GM18520 (cell line): ENCODE data around the gene ZNF385B.

Experiments used
- ATAC-seq: cut with Tn5 transposase; IDR thresholded peaks from one replicate; pipeline ENCODE4 v1.9.1; 2021; ENCODE audit not compliant: unreplicated experiment

The ZNF385B gene

DNA sequence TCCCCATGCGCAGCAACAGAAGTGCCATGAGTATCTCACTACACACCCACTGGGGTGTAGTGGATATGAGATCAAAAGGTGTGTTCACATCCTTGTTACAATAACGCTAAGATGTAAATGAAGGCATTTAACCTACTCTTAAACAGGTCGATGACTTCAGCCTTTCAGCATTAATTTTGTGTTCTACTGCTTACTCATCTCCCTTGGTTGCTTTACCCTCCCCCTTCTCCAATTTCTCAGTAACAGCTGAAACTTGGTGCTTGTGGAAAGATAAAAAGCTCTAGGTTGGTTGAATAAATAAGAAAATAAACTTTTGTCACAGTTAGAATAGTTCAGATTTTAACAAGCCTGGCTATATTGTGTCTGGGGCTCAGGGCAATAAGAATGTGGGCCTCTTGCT is 449.3 kb downstream of the ZNF385B start:
- ATAC-seq, result no peak

DNA sequence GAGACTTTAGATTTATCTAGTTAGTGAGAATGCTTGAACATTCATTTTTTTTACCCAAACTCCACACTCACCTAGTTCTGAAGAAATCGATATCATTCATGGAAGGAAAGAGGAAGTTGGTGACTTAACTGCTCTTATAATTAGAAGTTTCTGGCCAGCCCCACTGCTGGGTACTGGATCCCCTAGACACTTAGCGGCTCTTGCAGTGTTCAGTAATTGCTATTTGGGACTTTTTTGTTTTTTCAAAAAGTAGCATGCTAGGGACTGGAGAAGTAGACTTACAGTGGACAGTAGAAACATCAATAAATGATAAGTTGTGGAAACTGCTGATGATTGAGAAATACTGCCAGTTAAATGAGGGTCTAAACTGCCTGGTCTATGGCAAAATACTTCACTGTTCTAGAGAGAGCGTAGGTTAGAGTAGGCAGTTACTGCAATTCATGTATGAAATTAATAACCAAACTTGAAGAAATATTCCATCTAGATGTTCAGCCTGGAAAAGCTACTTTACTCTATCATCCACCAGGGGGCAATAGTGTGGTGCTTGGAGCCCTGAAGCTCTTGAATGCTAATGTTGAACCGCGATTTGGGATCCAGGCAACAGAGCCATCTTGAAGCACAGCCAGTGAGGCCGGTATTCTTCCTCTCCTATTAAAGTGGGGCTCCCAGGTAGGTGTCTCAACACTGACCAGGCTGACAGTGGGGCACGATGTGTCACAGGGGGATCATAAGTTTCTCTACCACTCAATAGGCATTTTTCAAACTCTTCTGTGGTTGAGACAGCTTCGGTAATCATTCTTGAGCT is 450.7 kb downstream of the ZNF385B start:
- no peak for ATAC-seq

DNA sequence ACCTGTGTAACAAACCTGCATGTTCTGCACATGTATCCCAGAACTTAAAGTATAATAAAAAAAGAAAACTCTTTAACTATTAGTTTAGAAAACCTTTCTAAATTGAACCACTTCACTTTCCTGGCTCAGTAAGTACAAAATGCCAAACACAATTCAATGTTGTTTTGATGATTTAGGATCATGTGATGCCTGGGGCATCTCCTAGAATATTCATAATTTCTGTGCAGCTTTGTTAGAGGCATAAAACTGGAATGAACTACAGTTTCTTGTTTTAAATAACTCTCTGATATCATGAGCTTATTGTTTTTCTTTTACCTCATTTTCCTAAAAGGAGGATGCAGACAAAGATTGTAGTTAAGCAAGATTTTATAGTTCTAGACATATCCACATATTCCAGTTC is 457.8 kb downstream of the ZNF385B start:
- ATAC-seq, result no peak

DNA sequence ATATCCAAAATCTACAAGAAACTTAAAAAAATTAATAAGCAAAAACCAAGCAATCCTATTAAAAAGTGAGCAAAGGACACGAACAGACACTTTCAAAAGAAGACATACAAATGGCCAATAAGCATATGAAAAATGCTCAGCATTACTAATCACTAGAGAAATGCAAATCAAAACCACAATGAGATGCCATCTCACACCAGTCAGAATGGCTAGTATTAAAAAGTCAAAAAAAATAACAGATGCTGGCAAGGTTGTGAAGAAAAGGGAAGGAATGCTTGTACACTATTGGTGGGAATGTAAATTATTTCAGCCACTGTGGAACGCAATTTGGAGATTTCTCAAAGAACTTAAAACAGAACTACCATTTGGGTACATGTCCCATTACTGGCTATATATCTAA is 467.9 kb downstream of the ZNF385B start:
- no peak for ATAC-seq
